ENCODE results near the gene SPTLC2. TPM values are rescaled to one million over a fixed set of nuclear protein-coding genes. Genes with fewer than 3 reads are reported as not detected.

Gene SPTLC2
- total RNA-seq, 1 experiment from 2014 or later: 44.7 TPM

GRCh38 chr14:77543240-77543551, 73.2 kb downstream of the SPTLC2 start:
- ChIA-PET CTCF (no interaction called here), RAD21 (ENCODE audit: low non-redundant PET in 1 of 2, low total read pairs in 2 of 2, uncharacterized antibody in 2 of 2, unreplicated experiment in 2 of 2) (no interaction called here), POLR2A (no interaction called here)
- Histone ChIP-seq H3K36me3 (ENCODE audit: control insufficient read depth in 1 of 2, insufficient read depth in 2 of 2, low read length in 2 of 2) (peaks cover 3 to 8% of the 10 kb centered on the region in 2 experiments; a peak in 3 of 4 replicates), H3K79me2 (ENCODE audit: insufficient read depth, low read length) (no peaks in the 10 kb centered on the region), H3K4me2 (ENCODE audit: low read length) (no peak overlapping the region), H3K9me2 (ENCODE audit: insufficient read depth) (no peaks in the 10 kb centered on the region), H3K9me3 (ENCODE audit: control insufficient read depth in 1 of 2, insufficient read depth in 1 of 2, low read depth in 1 of 2, low read length in 2 of 2) (no peaks in the 10 kb centered on the region), H3K27me3 (ENCODE audit: insufficient read depth, low read length) (no peaks in the 10 kb centered on the region), H3K4me1 (ENCODE audit: control insufficient read depth in 1 of 2, insufficient read depth in 2 of 2, low read length in 2 of 2) (no peaks in the 10 kb centered on the region), H2AFZ (ENCODE audit: low read depth, low read length, poor library complexity, severe bottlenecking) (no peak overlapping the region), H4K20me1 (ENCODE audit: insufficient read depth) (no peaks in the 10 kb centered on the region), H3K4me3 (replicated peaks in 1 of 2; ENCODE audit: low read depth in 1 of 2, low read length in 2 of 2) (no peak overlapping the region), H3K27ac (ENCODE audit: low read depth, low read length) (no peak overlapping the region), H3K9ac (ENCODE audit: low read length) (no peak overlapping the region)
- ATAC-seq (no peak), DNase-seq (ENCODE audit: low read depth, low spot score) (no peak)
- intact Hi-C loops (cut with micrococcal nuclease): no loop called here
- no peak for TF ChIP-seq CTCF (IDR thresholded peaks at IDR 0.05 in 2 of 3, conservative IDR thresholded peaks at IDR 0.05 in 1 of 3; ENCODE audit: borderline replicate concordance in 1 of 3, insufficient read depth in 1 of 3, low read depth in 2 of 3, low read length in 2 of 3)
- TF ChIP-seq FOSL1 (IDR thresholded peaks at IDR 0.05; ENCODE audit: low read depth): no peak
- TF ChIP-seq CEBPB (IDR thresholded peaks at IDR 0.05; ENCODE audit: low read depth): no peak
- no peak for TF ChIP-seq EZH2 (IDR thresholded peaks at IDR 0.05)
- TF ChIP-seq JUND (IDR thresholded peaks at IDR 0.05): no peak
- TF ChIP-seq ZFX (IDR thresholded peaks at IDR 0.05): no peak
- BruUV-seq (replicated peaks): no TSS peak

GRCh38 chr14:77542421-77543239, 73.8 kb downstream of the SPTLC2 start:
- DNase-seq (ENCODE audit: low read depth, low spot score) (no peak), ATAC-seq (no peak)
- Histone ChIP-seq H3K27ac (ENCODE audit: low read depth, low read length) (no peak overlapping the region), H3K4me3 (replicated peaks in 1 of 2; ENCODE audit: low read depth in 1 of 2, low read length in 2 of 2) (no peak overlapping the region), H3K4me2 (ENCODE audit: low read length) (no peak overlapping the region), H3K9ac (ENCODE audit: low read length) (no peak overlapping the region), H3K9me2 (ENCODE audit: insufficient read depth) (no peaks in the 10 kb centered on the region), H2AFZ (ENCODE audit: low read depth, low read length, poor library complexity, severe bottlenecking) (no peak overlapping the region), H3K4me1 (ENCODE audit: control insufficient read depth in 1 of 2, insufficient read depth in 2 of 2, low read length in 2 of 2) (no peaks in the 10 kb centered on the region), H3K79me2 (ENCODE audit: insufficient read depth, low read length) (no peaks in the 10 kb centered on the region), H4K20me1 (ENCODE audit: insufficient read depth) (no peaks in the 10 kb centered on the region), H3K9me3 (ENCODE audit: control insufficient read depth in 1 of 2, insufficient read depth in 1 of 2, low read depth in 1 of 2, low read length in 2 of 2) (no peaks in the 10 kb centered on the region), H3K27me3 (ENCODE audit: insufficient read depth, low read length) (no peaks in the 10 kb centered on the region), H3K36me3 (ENCODE audit: control insufficient read depth in 1 of 2, insufficient read depth in 2 of 2, low read length in 2 of 2) (peaks cover 0 to 5% of the 10 kb centered on the region in 2 experiments; a peak in 3 of 4 replicates)
- ChIA-PET CTCF (no interaction called here), POLR2A (no interaction called here), RAD21 (ENCODE audit: low non-redundant PET in 1 of 2, low total read pairs in 2 of 2, uncharacterized antibody in 2 of 2, unreplicated experiment in 2 of 2) (no interaction called here)
- BruUV-seq (replicated peaks): no TSS peak
- intact Hi-C loops (cut with micrococcal nuclease): no loop called here
- TF ChIP-seq CBX3 (IDR thresholded peaks at IDR 0.05; ENCODE audit: low read depth) (no peak), FOSL1 (IDR thresholded peaks at IDR 0.05; ENCODE audit: low read depth) (no peak), POLR2AphosphoS5 (IDR thresholded peaks at IDR 0.05; ENCODE audit: low read depth, low read length) (no peak), ZFX (IDR thresholded peaks at IDR 0.05) (no peak), JUND (IDR thresholded peaks at IDR 0.05) (no peak), MAX (IDR thresholded peaks at IDR 0.05) (no peak), CEBPB (IDR thresholded peaks at IDR 0.05; ENCODE audit: low read depth) (no peak), ELF1 (IDR thresholded peaks at IDR 0.05; ENCODE audit: borderline replicate concordance, low read depth) (no peak), TCF7L2 (IDR thresholded peaks at IDR 0.05; ENCODE audit: borderline replicate concordance, extremely low read depth, insufficient read depth, insufficient read length) (no peak), SIN3A (IDR thresholded peaks at IDR 0.05; ENCODE audit: low read depth) (no peak), SRF (IDR thresholded peaks at IDR 0.05; ENCODE audit: low read depth) (no peak), EZH2phosphoT487 (IDR thresholded peaks at IDR 0.05; ENCODE audit: borderline replicate concordance) (no peak), POLR2A (IDR thresholded peaks at IDR 0.05; ENCODE audit: borderline replicate concordance, extremely low read depth, insufficient read depth, insufficient read length) (no peak), EGR1 (IDR thresholded peaks at IDR 0.05; ENCODE audit: low read depth) (no peak)
- TF ChIP-seq, protein P1, sequence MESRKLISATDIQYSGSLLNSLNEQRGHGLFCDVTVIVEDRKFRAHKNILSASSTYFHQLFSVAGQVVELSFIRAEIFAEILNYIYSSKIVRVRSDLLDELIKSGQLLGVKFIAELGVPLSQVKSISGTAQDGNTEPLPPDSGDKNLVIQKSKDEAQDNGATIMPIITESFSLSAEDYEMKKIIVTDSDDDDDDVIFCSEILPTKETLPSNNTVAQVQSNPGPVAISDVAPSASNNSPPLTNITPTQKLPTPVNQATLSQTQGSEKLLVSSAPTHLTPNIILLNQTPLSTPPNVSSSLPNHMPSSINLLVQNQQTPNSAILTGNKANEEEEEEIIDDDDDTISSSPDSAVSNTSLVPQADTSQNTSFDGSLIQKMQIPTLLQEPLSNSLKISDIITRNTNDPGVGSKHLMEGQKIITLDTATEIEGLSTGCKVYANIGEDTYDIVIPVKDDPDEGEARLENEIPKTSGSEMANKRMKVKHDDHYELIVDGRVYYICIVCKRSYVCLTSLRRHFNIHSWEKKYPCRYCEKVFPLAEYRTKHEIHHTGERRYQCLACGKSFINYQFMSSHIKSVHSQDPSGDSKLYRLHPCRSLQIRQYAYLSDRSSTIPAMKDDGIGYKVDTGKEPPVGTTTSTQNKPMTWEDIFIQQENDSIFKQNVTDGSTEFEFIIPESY (IDR thresholded peaks at IDR 0.05; ENCODE audit: extremely low read depth, insufficient replicate concordance, low read length): no peak
